Right ventricle myocardium superior (tissue), 1 donor: ENCODE results near the gene GPM6B. TPM values are rescaled to one million over a fixed set of nuclear protein-coding genes. Genes with fewer than 3 reads are reported as not detected.

Experiments used
- ATAC-seq: fragments of 200-7000 bp; cut with Tn5 transposase; one replicate; pipeline ENCODE4 v1.9.1; 2020; ENCODE audit warnings: mild to moderate bottlenecking; ENCODE audit not compliant: poor library complexity
- DNase-seq: peaks from one replicate; pipeline ENCODE4 v3.0.0-alpha.2; 2020
- intact Hi-C: fragments of 100-400 bp; cut with DNase I; formaldehyde crosslinking; loops from one replicate; pipeline ENCODE4 v1.11.2; 2022
- total RNA-seq: library from RNA; stranded (reverse); fragmentation: NEBNext Ultra II Directional; extraction: Animal tissue kit (Norgen Biotek cat#: 25700); gene quantifications from one replicate; pipeline ENCODE4 v1.2.1, GENCODE V29; 2021
- donor health status: DM: no; HTN: yes; CAD: no; lungs with severe emphysema.

GPM6B gene
- total RNA-seq, 1 donor from 2014 or later = 5.3 TPM

GRCh38 chrX:13778916-13779315 lies 38.0 kb downstream of the GPM6B start:
- ATAC-seq = no peak
- no peak for DNase-seq
- intact Hi-C loops = no loop called here

- DNase-seq (no peak), ATAC-seq (no peak)
- intact Hi-C loops = no loop called here
Observed at GRCh38 chrX:13776387-13776786, 40.5 kb downstream of the GPM6B start.

DNA sequence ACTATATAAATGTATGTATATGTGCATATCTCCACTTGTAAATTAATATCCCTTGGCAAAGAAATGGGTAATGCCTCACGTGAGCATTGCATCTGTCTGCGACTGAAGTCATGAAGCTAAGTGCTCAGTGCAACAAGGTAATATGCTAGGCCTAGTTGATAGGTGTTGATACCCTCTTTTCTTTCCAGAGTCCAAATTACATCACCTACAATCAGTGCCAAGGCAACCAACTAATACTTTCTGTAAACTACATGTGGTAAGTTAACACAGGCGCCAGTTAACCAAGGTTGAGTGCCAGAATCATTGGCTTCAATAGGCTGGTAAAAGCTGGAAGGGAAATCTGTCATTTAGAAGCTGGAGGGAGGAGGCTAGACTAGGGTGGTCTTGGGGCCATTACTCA lies 41.1 kb downstream of the GPM6B start:
- ATAC-seq (no peak), DNase-seq (no peak)
- intact Hi-C loops = no loop called here

GRCh38 chrX:13774696-13775095 lies 42.2 kb downstream of the GPM6B start:
- intact Hi-C loops = no loop called here
- DNase-seq (no peak), ATAC-seq (no peak)

GRCh38 chrX:13770013-13770535 lies 46.8 kb downstream of the GPM6B start:
- intact Hi-C loops = no loop called here
- DNase-seq (no peak), ATAC-seq (no peak)

DNA sequence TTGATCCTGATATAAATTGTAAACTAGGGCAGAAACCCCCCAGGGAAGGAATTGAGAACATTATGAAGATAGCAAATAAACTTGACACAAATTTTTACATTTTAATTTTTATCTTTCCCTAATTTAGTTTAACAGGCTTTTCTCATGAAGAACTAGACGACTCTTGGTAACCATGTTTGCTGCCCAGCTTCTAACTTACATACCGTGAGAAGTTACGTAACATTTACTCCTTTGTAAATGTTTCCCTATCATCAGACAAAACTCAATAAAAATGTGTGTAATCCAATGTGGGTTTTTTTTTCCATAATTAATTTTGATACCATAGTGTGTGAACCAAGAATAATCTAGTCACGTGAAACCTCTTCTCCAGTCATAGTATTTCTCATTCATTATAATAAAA lies 48.0 kb downstream of the GPM6B start:
- no peak for ATAC-seq
- DNase-seq = no peak
- intact Hi-C loops = no loop called here

GRCh38 chrX:13764765-13765164 lies 52.1 kb downstream of the GPM6B start:
- peak; percentile 42 for DNase-seq
- peak; percentile 43 for ATAC-seq
- intact Hi-C loops = no loop called here

DNA sequence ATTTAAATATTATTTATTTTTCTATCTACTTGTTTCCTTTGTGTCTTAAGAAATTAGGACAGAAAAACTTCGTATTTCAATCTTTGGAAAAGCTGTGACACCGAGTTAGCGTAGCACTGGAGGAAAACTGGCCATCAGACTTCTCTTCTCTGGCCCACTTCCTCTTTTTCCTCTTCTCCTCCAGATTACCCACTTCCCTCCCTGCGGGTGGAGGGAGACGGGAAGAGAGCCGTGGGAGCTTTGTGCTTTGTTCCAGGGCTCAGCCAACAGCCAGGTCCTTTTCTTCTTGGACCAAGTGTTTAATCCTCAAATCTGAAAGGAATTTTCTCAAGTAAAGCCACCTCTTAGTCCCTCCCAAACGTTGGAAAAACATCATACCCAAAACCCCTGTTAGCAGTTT lies 52.6 kb downstream of the GPM6B start:
- ATAC-seq (peak; percentile 61), DNase-seq (peak; percentile 38)
- intact Hi-C loops = no loop called here

GRCh38 chrX:13763489-13763888 lies 53.4 kb downstream of the GPM6B start:
- intact Hi-C loops = no loop called here
- peak; percentile 49 for DNase-seq
- peak; percentile 65 for ATAC-seq

GRCh38 chrX:13761606-13762414 lies 55.1 kb downstream of the GPM6B start:
- ATAC-seq (no peak), DNase-seq (no peak)
- intact Hi-C loops = no loop called here

GRCh38 chrX:13760426-13760825 lies 56.5 kb downstream of the GPM6B start:
- intact Hi-C loops = no loop called here
- ATAC-seq (no peak), DNase-seq (no peak)

DNA sequence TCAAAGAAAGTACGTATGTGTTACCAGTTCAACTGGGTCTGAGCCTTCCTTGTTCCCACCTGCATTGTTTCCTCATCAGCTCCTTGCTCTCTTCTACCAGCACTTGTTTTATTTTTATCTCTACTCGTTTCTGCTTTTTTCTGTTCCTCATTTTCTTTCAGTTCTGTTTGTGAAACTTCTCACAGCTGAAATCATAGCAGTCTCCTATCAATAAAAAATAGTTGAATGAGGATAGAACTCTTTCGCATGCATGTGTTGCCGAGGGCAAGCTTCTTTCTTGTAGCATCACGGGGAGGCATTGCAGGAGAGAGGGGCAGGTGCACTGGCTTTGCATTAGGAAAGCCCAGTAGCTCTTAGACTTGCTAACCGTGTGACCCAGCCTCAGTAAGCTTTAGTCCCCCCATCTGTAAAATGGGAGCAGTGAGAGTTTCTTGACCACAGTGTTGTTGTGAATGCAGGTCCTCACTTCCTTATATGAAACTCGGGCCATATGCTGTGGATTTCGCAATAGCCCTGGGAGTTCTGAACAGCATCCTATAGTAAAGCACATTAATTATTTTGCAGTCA lies 57.7 kb downstream of the GPM6B start:
- intact Hi-C loops = no loop called here
- DNase-seq (no peak), ATAC-seq (no peak)

GRCh38 chrX:13756381-13756780 lies 60.5 kb downstream of the GPM6B start:
- intact Hi-C loops = no loop called here
- DNase-seq = no peak
- ATAC-seq = no peak

- no peak for ATAC-seq
- no peak for DNase-seq
- intact Hi-C loops = no loop called here
Observed at GRCh38 chrX:13755254-13755653, 61.6 kb downstream of the GPM6B start.

DNA sequence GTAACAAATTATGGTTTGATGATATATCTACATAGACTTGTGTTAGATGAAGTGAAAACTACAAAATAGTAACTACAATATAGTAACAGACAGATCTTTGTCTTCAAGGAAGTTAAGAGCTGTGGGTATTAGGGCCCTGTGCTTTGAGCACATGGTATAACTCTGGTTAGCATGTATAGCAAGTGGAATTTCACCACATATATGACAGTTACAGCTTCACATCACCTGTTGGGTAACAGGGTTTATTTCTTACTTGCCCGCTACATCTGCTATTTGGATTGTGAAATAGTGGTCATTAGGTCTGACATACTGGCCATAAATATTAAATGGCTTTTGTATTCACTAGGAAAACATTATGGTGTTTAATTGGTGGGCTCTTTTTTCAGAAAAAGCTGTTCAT lies 62.1 kb downstream of the GPM6B start:
- DNase-seq = no peak
- intact Hi-C loops = no loop called here
- no peak for ATAC-seq

DNA sequence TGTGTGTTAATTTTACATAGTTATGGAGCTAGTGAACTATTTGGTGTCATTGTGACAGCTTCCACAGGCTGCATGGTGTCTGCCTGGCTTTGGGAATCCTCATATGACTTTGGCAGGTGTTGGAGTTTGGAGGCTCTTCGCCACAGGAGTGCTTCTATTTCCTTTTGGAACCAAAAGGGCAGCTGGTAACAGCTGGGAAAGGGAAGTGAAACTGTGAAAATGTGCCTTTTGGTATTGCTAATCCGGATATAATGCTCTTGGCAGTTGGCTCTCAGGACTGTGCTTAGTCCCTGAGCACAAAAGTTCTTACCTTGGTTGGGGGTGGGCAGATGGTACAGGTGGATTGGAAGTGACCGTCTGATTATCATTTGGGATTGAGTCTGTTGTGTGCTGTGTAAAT lies 64.2 kb downstream of the GPM6B start:
- ATAC-seq = no peak
- DNase-seq = no peak
- intact Hi-C loops = no loop called here

DNA sequence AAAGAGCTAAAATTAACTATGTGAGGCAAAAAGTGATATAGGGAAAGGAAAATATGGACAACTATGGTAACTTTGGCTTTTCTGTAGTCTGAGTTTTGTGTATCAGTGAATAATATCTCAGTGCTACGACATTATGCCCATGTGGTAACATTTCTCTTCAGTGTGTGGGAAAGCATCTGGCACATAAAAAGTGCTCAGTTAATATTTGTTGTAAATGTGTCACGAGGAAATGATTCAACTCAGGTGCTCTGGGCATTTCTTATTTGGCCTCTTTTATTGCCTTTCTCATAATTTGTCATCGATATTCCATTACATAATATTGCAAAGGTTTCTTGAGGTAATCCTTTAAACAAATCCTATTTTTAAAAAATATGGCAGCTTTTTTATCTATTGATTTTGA lies 64.8 kb downstream of the GPM6B start:
- DNase-seq (no peak), ATAC-seq (no peak)
- intact Hi-C loops = no loop called here

- no peak for DNase-seq
- intact Hi-C loops = no loop called here
Observed at GRCh38 chrX:13750812-13751211, 66.1 kb downstream of the GPM6B start.

GRCh38 chrX:13750204-13750603 lies 66.7 kb downstream of the GPM6B start:
- DNase-seq (no peak), ATAC-seq (no peak)
- intact Hi-C loops = no loop called here

More at GRCh38 chrX:13750812-13751211, 66.1 kb downstream of the GPM6B start:
- ATAC-seq = no peak

DNA sequence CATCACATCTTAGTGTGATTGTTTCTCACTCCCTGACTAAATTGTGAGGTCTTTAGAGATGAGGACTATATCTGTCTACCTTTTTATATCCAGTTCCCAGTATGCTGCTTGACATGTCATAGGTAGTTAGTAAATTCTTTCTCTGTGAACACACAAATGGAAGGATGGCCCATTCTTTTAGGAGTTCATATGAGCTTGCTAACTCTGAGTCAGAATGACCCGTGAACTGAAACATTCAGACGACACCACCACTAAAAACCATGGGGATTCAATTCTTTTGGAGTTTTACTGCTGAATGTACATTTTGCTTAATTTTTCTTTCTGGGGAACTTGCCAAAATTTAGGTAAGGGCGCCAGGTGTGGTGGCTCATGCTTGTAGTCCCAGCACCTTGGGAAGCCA lies 68.4 kb downstream of the GPM6B start:
- no peak for ATAC-seq

More for the DNA sequence above, 68.4 kb downstream of the GPM6B start:
- DNase-seq = no peak
- intact Hi-C loops = no loop called here
